ENCODE data around the gene GREB1L. TPM values are rescaled to one million over a fixed set of nuclear protein-coding genes. Genes with fewer than 3 reads are reported as not detected.

GREB1L gene
- total RNA-seq, 1 donor from 2014 or later, result 2.0 TPM

GRCh38 chr18:21496277-21496835 is 254.3 kb downstream of the GREB1L start:
- DNase-seq (ENCODE audit: low spot score) (no peak), ATAC-seq (no peak)
- intact Hi-C loops (cut with DNase I), result no loop called here

- no peak for DNase-seq (ENCODE audit: low spot score)
- intact Hi-C loops (cut with DNase I), result no loop called here
- ATAC-seq, result no peak
Observed at GRCh38 chr18:21499997-21500396, 258.0 kb downstream of the GREB1L start.

GRCh38 chr18:21502661-21503060 is 260.6 kb downstream of the GREB1L start:
- DNase-seq (ENCODE audit: low spot score) (no peak), ATAC-seq (no peak)
- intact Hi-C loops (cut with DNase I), result no loop called here

- intact Hi-C loops (cut with DNase I), result no loop called here
- DNase-seq (ENCODE audit: low spot score) (no peak), ATAC-seq (no peak)
Observed at GRCh38 chr18:21507913-21508701, 266.1 kb downstream of the GREB1L start.

GRCh38 chr18:21509062-21509461 is 267.0 kb downstream of the GREB1L start:
- no peak for DNase-seq (ENCODE audit: low spot score)
- ATAC-seq, result no peak

GRCh38 chr18:21513292-21513691 is 271.3 kb downstream of the GREB1L start:
- ATAC-seq, result no peak
- DNase-seq (ENCODE audit: low spot score), result no peak
- intact Hi-C loops (cut with DNase I), result no loop called here

More at GRCh38 chr18:21509062-21509461, 267.0 kb downstream of the GREB1L start:
- intact Hi-C loops (cut with DNase I), result no loop called here

- ATAC-seq (no peak), DNase-seq (ENCODE audit: low spot score) (no peak)
- intact Hi-C loops (cut with DNase I), result no loop called here
Observed at GRCh38 chr18:21513741-21514140, 271.7 kb downstream of the GREB1L start.

GRCh38 chr18:21522530-21522929 is 280.5 kb downstream of the GREB1L start:
- ATAC-seq (no peak), DNase-seq (ENCODE audit: low spot score) (no peak)
- intact Hi-C loops (cut with DNase I), result no loop called here

GRCh38 chr18:21525916-21526315 is 283.9 kb downstream of the GREB1L start:
- ATAC-seq, result no peak
- no peak for DNase-seq (ENCODE audit: low spot score)
- intact Hi-C loops (cut with DNase I), result no loop called here

GRCh38 chr18:21526463-21526862 is 284.4 kb downstream of the GREB1L start:
- ATAC-seq, result no peak
- intact Hi-C loops (cut with DNase I), result no loop called here

GRCh38 chr18:21534327-21534726 is 292.3 kb downstream of the GREB1L start:
- DNase-seq (ENCODE audit: low spot score) (no peak), ATAC-seq (no peak)
- intact Hi-C loops (cut with DNase I), result no loop called here

More at GRCh38 chr18:21526463-21526862, 284.4 kb downstream of the GREB1L start:
- DNase-seq (ENCODE audit: low spot score), result no peak

- DNase-seq (ENCODE audit: low spot score) (no peak), ATAC-seq (no peak)
- intact Hi-C loops (cut with DNase I), result no loop called here
Observed at GRCh38 chr18:21538230-21538629, 296.2 kb downstream of the GREB1L start.

GRCh38 chr18:21546423-21546822 is 304.4 kb downstream of the GREB1L start:
- DNase-seq (ENCODE audit: low spot score) (no peak), ATAC-seq (no peak)
- intact Hi-C loops (cut with DNase I), result no loop called here

- ATAC-seq (no peak), DNase-seq (ENCODE audit: low spot score) (no peak)
- intact Hi-C loops (cut with DNase I), result no loop called here
Observed at GRCh38 chr18:21548647-21549046, 306.6 kb downstream of the GREB1L start.

- ATAC-seq, result no peak
- DNase-seq (ENCODE audit: low spot score), result no peak
- intact Hi-C loops (cut with DNase I), result no loop called here
Observed at GRCh38 chr18:21550510-21550970, 308.5 kb downstream of the GREB1L start.

- intact Hi-C loops (cut with DNase I), result no loop called here
- DNase-seq (ENCODE audit: low spot score), result no peak
- no peak for ATAC-seq
Observed at GRCh38 chr18:21557607-21558253, 315.7 kb downstream of the GREB1L start.

- DNase-seq (ENCODE audit: low spot score) (no peak), ATAC-seq (no peak)
- intact Hi-C loops (cut with DNase I), result no loop called here
Observed at GRCh38 chr18:21559195-21559594, 317.2 kb downstream of the GREB1L start.

- intact Hi-C loops (cut with DNase I), result no loop called here
- ATAC-seq, result no peak
- no peak for DNase-seq (ENCODE audit: low spot score)
Observed at GRCh38 chr18:21571772-21572171, 329.7 kb downstream of the GREB1L start.

Measured in sciatic nerve (tissue), 2 donors.